ENCODE data around the gene ZBTB5. TPM values are rescaled to one million over a fixed set of nuclear protein-coding genes. Genes with fewer than 3 reads are reported as not detected.
A peak's percentile ranks its signal among the peaks of the same experiment; 100 is the strongest.

The ZBTB5 gene
- total and polyA plus RNA-seq, 2 of the 13 experiments (the other 11 are each of a cell fraction or from before 2014, with no cell fraction given) = 12.5 to 20.5 TPM

GRCh38 chr9:37417857-37418618 lies 47.2 kb downstream of the ZBTB5 start (continued):
- TF ChIP-seq HINFP (CRISPR knock-in tag; IDR thresholded peaks at IDR 0.05; ENCODE audit: low read depth) (no peak), KLF11 (CRISPR knock-in tag; IDR thresholded peaks at IDR 0.05) (no peak), ZNF550 (CRISPR knock-in tag; IDR thresholded peaks at IDR 0.05; ENCODE audit: borderline replicate concordance) (no peak), ZNF558 (CRISPR knock-in tag; IDR thresholded peaks at IDR 0.05; ENCODE audit: borderline replicate concordance) (no peak), ZNF792 (CRISPR knock-in tag; IDR thresholded peaks at IDR 0.05) (no peak), SRY (CRISPR knock-in tag; IDR thresholded peaks at IDR 0.05) (no peak), AKNA (CRISPR knock-in tag; IDR thresholded peaks at IDR 0.05; ENCODE audit: borderline replicate concordance) (no peak), ZNF556 (CRISPR knock-in tag; IDR thresholded peaks at IDR 0.05; ENCODE audit: borderline replicate concordance) (0 out of 2 replicates have a peak, but pooled peaks have one; percentile 46), ZNF652 (CRISPR knock-in tag; IDR thresholded peaks at IDR 0.05; ENCODE audit: borderline replicate concordance, low read depth) (peak; percentile 42; the same call in 1 of the 2 replicates), ZNF44 (CRISPR knock-in tag; IDR thresholded peaks at IDR 0.05) (no peak), ZNF264 (CRISPR knock-in tag; IDR thresholded peaks at IDR 0.05) (no peak), ZNF644 (CRISPR knock-in tag; IDR thresholded peaks at IDR 0.05; ENCODE audit: low read depth) (0 out of 2 replicates have a peak, but pooled peaks have one; percentile 15), DMAP1 (CRISPR knock-in tag; IDR thresholded peaks at IDR 0.05) (no peak)
- TF ChIP-seq, protein P1, sequence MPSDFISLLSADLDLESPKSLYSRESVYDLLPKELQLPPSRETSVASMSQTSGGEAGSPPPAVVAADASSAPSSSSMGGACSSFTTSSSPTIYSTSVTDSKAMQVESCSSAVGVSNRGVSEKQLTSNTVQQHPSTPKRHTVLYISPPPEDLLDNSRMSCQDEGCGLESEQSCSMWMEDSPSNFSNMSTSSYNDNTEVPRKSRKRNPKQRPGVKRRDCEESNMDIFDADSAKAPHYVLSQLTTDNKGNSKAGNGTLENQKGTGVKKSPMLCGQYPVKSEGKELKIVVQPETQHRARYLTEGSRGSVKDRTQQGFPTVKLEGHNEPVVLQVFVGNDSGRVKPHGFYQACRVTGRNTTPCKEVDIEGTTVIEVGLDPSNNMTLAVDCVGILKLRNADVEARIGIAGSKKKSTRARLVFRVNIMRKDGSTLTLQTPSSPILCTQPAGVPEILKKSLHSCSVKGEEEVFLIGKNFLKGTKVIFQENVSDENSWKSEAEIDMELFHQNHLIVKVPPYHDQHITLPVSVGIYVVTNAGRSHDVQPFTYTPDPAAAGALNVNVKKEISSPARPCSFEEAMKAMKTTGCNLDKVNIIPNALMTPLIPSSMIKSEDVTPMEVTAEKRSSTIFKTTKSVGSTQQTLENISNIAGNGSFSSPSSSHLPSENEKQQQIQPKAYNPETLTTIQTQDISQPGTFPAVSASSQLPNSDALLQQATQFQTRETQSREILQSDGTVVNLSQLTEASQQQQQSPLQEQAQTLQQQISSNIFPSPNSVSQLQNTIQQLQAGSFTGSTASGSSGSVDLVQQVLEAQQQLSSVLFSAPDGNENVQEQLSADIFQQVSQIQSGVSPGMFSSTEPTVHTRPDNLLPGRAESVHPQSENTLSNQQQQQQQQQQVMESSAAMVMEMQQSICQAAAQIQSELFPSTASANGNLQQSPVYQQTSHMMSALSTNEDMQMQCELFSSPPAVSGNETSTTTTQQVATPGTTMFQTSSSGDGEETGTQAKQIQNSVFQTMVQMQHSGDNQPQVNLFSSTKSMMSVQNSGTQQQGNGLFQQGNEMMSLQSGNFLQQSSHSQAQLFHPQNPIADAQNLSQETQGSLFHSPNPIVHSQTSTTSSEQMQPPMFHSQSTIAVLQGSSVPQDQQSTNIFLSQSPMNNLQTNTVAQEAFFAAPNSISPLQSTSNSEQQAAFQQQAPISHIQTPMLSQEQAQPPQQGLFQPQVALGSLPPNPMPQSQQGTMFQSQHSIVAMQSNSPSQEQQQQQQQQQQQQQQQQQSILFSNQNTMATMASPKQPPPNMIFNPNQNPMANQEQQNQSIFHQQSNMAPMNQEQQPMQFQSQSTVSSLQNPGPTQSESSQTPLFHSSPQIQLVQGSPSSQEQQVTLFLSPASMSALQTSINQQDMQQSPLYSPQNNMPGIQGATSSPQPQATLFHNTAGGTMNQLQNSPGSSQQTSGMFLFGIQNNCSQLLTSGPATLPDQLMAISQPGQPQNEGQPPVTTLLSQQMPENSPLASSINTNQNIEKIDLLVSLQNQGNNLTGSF (CRISPR knock-in tag; IDR thresholded peaks at IDR 0.05) = no peak
- TF ChIP-seq, protein P2, sequence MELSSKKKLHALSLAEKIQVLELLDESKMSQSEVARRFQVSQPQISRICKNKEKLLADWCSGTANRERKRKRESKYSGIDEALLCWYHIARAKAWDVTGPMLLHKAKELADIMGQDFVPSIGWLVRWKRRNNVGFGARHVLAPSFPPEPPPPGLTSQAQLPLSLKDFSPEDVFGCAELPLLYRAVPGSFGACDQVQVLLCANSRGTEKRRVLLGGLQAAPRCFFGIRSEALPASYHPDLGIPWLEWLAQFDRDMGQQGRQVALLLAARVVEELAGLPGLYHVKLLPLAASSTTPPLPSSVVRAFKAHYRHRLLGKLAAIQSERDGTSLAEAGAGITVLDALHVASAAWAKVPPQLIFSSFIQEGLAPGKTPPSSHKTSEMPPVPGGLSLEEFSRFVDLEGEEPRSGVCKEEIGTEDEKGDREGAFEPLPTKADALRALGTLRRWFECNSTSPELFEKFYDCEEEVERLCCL (CRISPR knock-in tag; IDR thresholded peaks at IDR 0.05; ENCODE audit: borderline replicate concordance) = no peak

Measured in HepG2 (cell line).